Vein endothelial cell (primary cell): ENCODE results near the gene NDP. TPM values are rescaled to one million over a fixed set of nuclear protein-coding genes. Genes with fewer than 3 reads are reported as not detected.

ENCODE experiments used
- total RNA-seq: library from RNA; depleted of rRNA; stranded (reverse); fragments of >200 nt; gene quantifications from 2 replicates; pipeline ENCODE4 v1.2.3, GENCODE V29; 2012

NDP gene, protein sequence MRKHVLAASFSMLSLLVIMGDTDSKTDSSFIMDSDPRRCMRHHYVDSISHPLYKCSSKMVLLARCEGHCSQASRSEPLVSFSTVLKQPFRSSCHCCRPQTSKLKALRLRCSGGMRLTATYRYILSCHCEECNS
- total RNA-seq = 0.33 and 0.48 TPM in 2 replicates

GRCh38 chrX:43973249-43974099, at the start of gene NDP:
NDP (minus strand) TSS chrX:43973390; CDS start chrX:43958645, 14,745 bp downstream.

Other genes with a start within 250 kb of the NDP start
- not detected in 2 replicates for gene MAOB, start 90.9 kb downstream of the NDP start, total RNA-seq